SK-N-SH treated with all-trans-retinoic acid at 6 μM for 48 hours (cell line): ENCODE measurements around the gene LUC7L3.

Experiments
- ATAC-seq: fragments of 200-7000 bp; cut with Tn5 transposase; 3 replicates; pipeline ENCODE4 v1.9.1; 2020; ENCODE audit warnings: mild to moderate bottlenecking, moderate library complexity
- BACH2 ChIP-seq: fragments of 250-450 bp; sonication (Bioruptor Pico); IDR thresholded peaks from 2 replicates; pipeline ENCODE4 v1.9.0; 2021; ENCODE audit warnings: mild to moderate bottlenecking, borderline replicate concordance
- CREB5 ChIP-seq: fragments of 250-450 bp; sonication (Bioruptor Pico); IDR thresholded peaks from 2 replicates; pipeline ENCODE4 v1.5.1; 2020; ENCODE audit warnings: low read depth, mild to moderate bottlenecking, moderate library complexity
- CSDC2 ChIP-seq: fragments of 250-450 bp; sonication (Bioruptor Pico); IDR thresholded peaks from 2 replicates; pipeline ENCODE4 v1.5.0; 2020; ENCODE audit warnings: mild to moderate bottlenecking, moderate library complexity
- CSRNP3 ChIP-seq: fragments of 250-450 bp; sonication (Bioruptor Pico); IDR thresholded peaks from 2 replicates; pipeline ENCODE4 v1.5.1; 2021; ENCODE audit warnings: mild to moderate bottlenecking, moderate library complexity
- ESRRG ChIP-seq: fragments of 250-450 bp; sonication (Bioruptor Pico); IDR thresholded peaks from 2 replicates; pipeline ENCODE4 v1.6.1; 2021; ENCODE audit warnings: mild to moderate bottlenecking
- GLIS3 ChIP-seq: fragments of 250-450 bp; sonication (Bioruptor Pico); IDR thresholded peaks from 2 replicates; pipeline ENCODE4 v1.5.0; 2020; ENCODE audit warnings: mild to moderate bottlenecking, moderate library complexity
- ISL1 ChIP-seq: fragments of 250-450 bp; sonication (Bioruptor Pico); IDR thresholded peaks from 2 replicates; pipeline ENCODE4 v2.1.2; 2022; ENCODE audit warnings: mild to moderate bottlenecking, moderate library complexity
- OSR1 ChIP-seq: fragments of 250-450 bp; sonication (Bioruptor Pico); IDR thresholded peaks from 2 replicates; pipeline ENCODE4 v1.8.0; 2022; ENCODE audit warnings: moderate library complexity, mild to moderate bottlenecking, inconsistent platforms
- POU6F1 ChIP-seq: fragments of 250-450 bp; sonication (Bioruptor Pico); IDR thresholded peaks from 2 replicates; pipeline ENCODE4 v1.8.0; 2021; ENCODE audit warnings: low read depth, mild to moderate bottlenecking, moderate library complexity, borderline replicate concordance
- PPARA ChIP-seq: fragments of 250-450 bp; sonication (Bioruptor Pico); IDR thresholded peaks from 2 replicates; pipeline ENCODE4 v1.5.0; 2020; ENCODE audit warnings: mild to moderate bottlenecking, borderline replicate concordance
- TCF4 ChIP-seq: fragments of 250-450 bp; sonication (Bioruptor Pico); IDR thresholded peaks from 2 replicates; pipeline ENCODE4 v1.8.0; 2021; ENCODE audit warnings: mild to moderate bottlenecking, moderate library complexity, borderline replicate concordance
- TSHZ2 ChIP-seq: fragments of 250-450 bp; sonication (Bioruptor Pico); IDR thresholded peaks from 2 replicates; pipeline ENCODE4 v1.5.0; 2020; ENCODE audit warnings: mild to moderate bottlenecking, moderate library complexity
- ZFP30 ChIP-seq: fragments of 450-650 bp; formaldehyde crosslinking; IDR thresholded peaks from 2 replicates; pipeline ENCODE4 v1.5.0; 2022; ENCODE audit warnings: mild to moderate bottlenecking, moderate library complexity
- ZNF565 ChIP-seq: fragments of 450-650 bp; formaldehyde crosslinking; conservative IDR thresholded peaks from 2 replicates; pipeline ENCODE4 v1.5.0; 2020; ENCODE audit warnings: low read depth, mild to moderate bottlenecking, moderate library complexity
- ZNF70 ChIP-seq: fragments of 450-650 bp; formaldehyde crosslinking; IDR thresholded peaks from 2 replicates; pipeline ENCODE4 v1.5.0; 2020; ENCODE audit warnings: mild to moderate bottlenecking, moderate library complexity
- ZNF8 ChIP-seq: fragments of 450-650 bp; formaldehyde crosslinking; IDR thresholded peaks from 2 replicates; pipeline ENCODE4 v1.5.0; 2020; ENCODE audit warnings: mild to moderate bottlenecking, moderate library complexity

Gene LUC7L3

GRCh38 chr17:50689956-50690886 lies 29.2 kb upstream of the LUC7L3 start:
- ATAC-seq: no peak
- TF ChIP-seq ESRRG (0 out of 2 replicates have a peak, but pooled peaks have one; percentile 54), ZNF70 (CRISPR knock-in tag) (peak; percentile 58; the same call in 1 of the 2 replicates), OSR1 (CRISPR knock-in tag) (no peak)
- TF ChIP-seq, all 23 proteins: peak for 2

- ATAC-seq: no peak
- TF ChIP-seq CSDC2 (no peak), BACH2 (CRISPR knock-in tag) (no peak), TSHZ2 (CRISPR knock-in tag) (no peak), CREB5 (CRISPR knock-in tag) (no peak), ZNF8 (CRISPR knock-in tag) (no peak), TCF4 (CRISPR knock-in tag) (no peak), ESRRG (no peak), CSRNP3 (CRISPR knock-in tag) (no peak), OSR1 (CRISPR knock-in tag) (no peak), ZFP30 (CRISPR knock-in tag) (no peak)
Measured at GRCh38 chr17:50690887-50691549, 28.4 kb upstream of the LUC7L3 start.

GRCh38 chr17:50691550-50692447 lies 27.6 kb upstream of the LUC7L3 start:
- no peak for TF ChIP-seq GLIS3 (CRISPR knock-in tag)
- no peak for ATAC-seq

GRCh38 chr17:50692448-50693035 lies 26.9 kb upstream of the LUC7L3 start:
- TF ChIP-seq ISL1 (peak; percentile 22; the same call in 1 of the 2 replicates), ESRRG (no peak), TCF4 (CRISPR knock-in tag) (no peak), ZNF70 (CRISPR knock-in tag) (no peak), PPARA (no peak)

GRCh38 chr17:50693036-50693682 lies 26.2 kb upstream of the LUC7L3 start:
- no peak for ATAC-seq
- TF ChIP-seq OSR1 (CRISPR knock-in tag): no peak
- no peak for TF ChIP-seq ZNF565
- TF ChIP-seq BACH2 (CRISPR knock-in tag): no peak
- no peak for TF ChIP-seq POU6F1 (CRISPR knock-in tag)

More at GRCh38 chr17:50692448-50693035, 26.9 kb upstream of the LUC7L3 start:
- no peak; the same call in 2 of the 3 replicates for ATAC-seq
